Osteoblast (primary cell): ENCODE results near the gene MAP3K5. TPM values are rescaled to one million over a fixed set of nuclear protein-coding genes. Genes with fewer than 3 reads are reported as not detected.

ENCODE experiments used
- DNase-seq: peaks from one replicate; pipeline ENCODE4 v3.0.0; 2011; ENCODE audit warnings: low spot score, mixed read lengths; ENCODE audit not compliant: insufficient read length; ENCODE audit errors: missing footprints
- H2AFZ ChIP-seq: 2 replicates; pipeline ENCODE4 v1.6.0; 2011; ENCODE audit warnings: mild to moderate bottlenecking, low read length
- H3K27ac ChIP-seq: 2 replicates; pipeline ENCODE4 v1.5.1; 2011; ENCODE audit warnings: mild to moderate bottlenecking, low read depth, low read length, moderate library complexity
- H3K27me3 ChIP-seq: 2 replicates; pipeline ENCODE4 v1.6.0; 2012; ENCODE audit warnings: mild to moderate bottlenecking, control low read depth, inconsistent platforms, low read length, moderate library complexity; ENCODE audit not compliant: insufficient read depth
- H3K36me3 ChIP-seq: 2 replicates; pipeline ENCODE4 v1.5.1; 2011; ENCODE audit warnings: mild to moderate bottlenecking, low read length, control low read depth, moderate library complexity; ENCODE audit not compliant: insufficient read depth
- H3K4me1 ChIP-seq: 2 replicates; pipeline ENCODE4 v1.5.1; 2011; ENCODE audit warnings: mild to moderate bottlenecking, low read length, control low read depth, moderate library complexity; ENCODE audit not compliant: insufficient read depth
- H3K4me2 ChIP-seq: 2 replicates; pipeline ENCODE4 v1.6.0; 2011; ENCODE audit warnings: mild to moderate bottlenecking, low read length; ENCODE audit not compliant: insufficient read depth
- H3K4me3 ChIP-seq: fragments of 200-600 bp; sonication (generic); 3 replicates; pipeline ENCODE4 v1.5.1; 2012; ENCODE audit warnings: mild to moderate bottlenecking, low read length, inconsistent platforms; ENCODE audit not compliant: insufficient read depth
- H3K79me2 ChIP-seq: 2 replicates; pipeline ENCODE4 v1.6.0; 2012; ENCODE audit warnings: mild to moderate bottlenecking, low read length, control low read depth, inconsistent platforms; ENCODE audit not compliant: insufficient read depth
- H3K9me3 ChIP-seq: 2 replicates; pipeline ENCODE4 v1.5.1; 2011; ENCODE audit warnings: low read depth, low read length, control low read depth
- H4K20me1 ChIP-seq: 2 replicates; pipeline ENCODE4 v1.6.0; 2012; ENCODE audit warnings: mild to moderate bottlenecking, low read length, control low read depth; ENCODE audit not compliant: insufficient read depth
- CTCF ChIP-seq: IDR thresholded peaks from 2 replicates; pipeline ENCODE4 v1.5.1; 2011; ENCODE audit warnings: mild to moderate bottlenecking, low read depth, low read length, moderate library complexity; ENCODE audit errors: extremely low read depth
- total RNA-seq: library from RNA; depleted of rRNA; stranded (reverse); fragments of >200 nt; gene quantifications from 2 replicates; pipeline ENCODE4 v1.2.3, GENCODE V29; 2012

The MAP3K5 gene
- total RNA-seq, 1 donor: 8.3 TPM

GRCh38 chr6:136616527-136616926, 175.8 kb downstream of the MAP3K5 start:
- Histone ChIP-seq H3K4me1 (peaks cover 17% of the 10 kb centered on the region), H3K79me2 (no peaks in the 10 kb centered on the region), H3K36me3 (no peaks in the 10 kb centered on the region), H3K4me2 (no peak overlapping the region), H4K20me1 (no peaks in the 10 kb centered on the region), H2AFZ (no peak overlapping the region), H3K27ac (no peak overlapping the region), H3K27me3 (no peaks in the 10 kb centered on the region), H3K4me3 (no peak overlapping the region), H3K9me3 (no peaks in the 10 kb centered on the region)
- TF ChIP-seq CTCF: no peak
- DNase-seq: no peak

GRCh38 chr6:136614994-136615393, 177.3 kb downstream of the MAP3K5 start:
- Histone ChIP-seq H3K36me3 (no peaks in the 10 kb centered on the region), H3K79me2 (no peaks in the 10 kb centered on the region), H3K4me3 (no peak overlapping the region)

GRCh38 chr6:136614350-136614749, 177.9 kb downstream of the MAP3K5 start:
- Histone ChIP-seq H4K20me1 (no peaks in the 10 kb centered on the region), H3K27ac (no peak overlapping the region), H3K79me2 (no peaks in the 10 kb centered on the region), H3K4me2 (no peak overlapping the region), H3K9me3 (no peaks in the 10 kb centered on the region), H2AFZ (no peak overlapping the region), H3K4me3 (no peak overlapping the region), H3K4me1 (peaks cover 28% of the 10 kb centered on the region), H3K36me3 (no peaks in the 10 kb centered on the region), H3K27me3 (no peaks in the 10 kb centered on the region)
- TF ChIP-seq CTCF: no peak
- no peak for DNase-seq

More at GRCh38 chr6:136614994-136615393, 177.3 kb downstream of the MAP3K5 start:
- H3K4me2 ChIP-seq: no peak overlapping the region
- peak overlapping the region; percentile 7 for H2AFZ ChIP-seq
- DNase-seq: no peak
- peaks cover 21% of the 10 kb centered on the region for H3K4me1 ChIP-seq
- no peak overlapping the region for H3K27ac ChIP-seq
- TF ChIP-seq CTCF: no peak
- no peaks in the 10 kb centered on the region for H3K27me3 ChIP-seq
- H3K9me3 ChIP-seq: no peaks in the 10 kb centered on the region
- no peaks in the 10 kb centered on the region for H4K20me1 ChIP-seq

- H4K20me1 ChIP-seq: no peaks in the 10 kb centered on the region
- H3K36me3 ChIP-seq: no peaks in the 10 kb centered on the region
- H3K9me3 ChIP-seq: no peaks in the 10 kb centered on the region
- H3K27me3 ChIP-seq: no peaks in the 10 kb centered on the region
- H3K4me2 ChIP-seq: peak overlapping the region; percentile 28
- H2AFZ ChIP-seq: peak overlapping the region; percentile 25
- H3K79me2 ChIP-seq: no peaks in the 10 kb centered on the region
- H3K4me1 ChIP-seq: peaks cover 37% of the 10 kb centered on the region
- no peak for DNase-seq
- no peak overlapping the region for H3K4me3 ChIP-seq
- peak overlapping the region; percentile 59 for H3K27ac ChIP-seq
- TF ChIP-seq CTCF: no peak
Observed at GRCh38 chr6:136613477-136613876, 178.8 kb downstream of the MAP3K5 start.
